ENCODE data around the gene ZBTB33.

ZBTB33 gene

DNA sequence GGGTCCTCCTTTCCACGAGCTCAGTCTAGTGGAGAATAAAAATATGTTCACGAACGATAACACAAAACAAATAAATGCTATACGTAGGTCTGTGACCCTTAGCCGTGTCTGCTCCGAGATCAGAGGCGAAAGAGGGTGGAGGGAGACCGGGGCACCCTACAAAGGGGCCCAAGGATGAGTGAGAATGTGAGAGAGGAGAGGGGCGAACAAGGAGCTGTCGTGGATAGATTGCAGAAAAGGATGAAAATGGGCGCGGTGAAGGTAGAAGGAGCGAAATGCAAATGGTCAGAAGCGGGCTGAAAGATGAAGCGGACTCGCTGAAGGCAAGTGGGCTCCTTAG lies 6.2 kb upstream of the ZBTB33 start:
- no peak for DNase-seq (ENCODE audit: low read depth)
- TF ChIP-seq, protein P1, sequence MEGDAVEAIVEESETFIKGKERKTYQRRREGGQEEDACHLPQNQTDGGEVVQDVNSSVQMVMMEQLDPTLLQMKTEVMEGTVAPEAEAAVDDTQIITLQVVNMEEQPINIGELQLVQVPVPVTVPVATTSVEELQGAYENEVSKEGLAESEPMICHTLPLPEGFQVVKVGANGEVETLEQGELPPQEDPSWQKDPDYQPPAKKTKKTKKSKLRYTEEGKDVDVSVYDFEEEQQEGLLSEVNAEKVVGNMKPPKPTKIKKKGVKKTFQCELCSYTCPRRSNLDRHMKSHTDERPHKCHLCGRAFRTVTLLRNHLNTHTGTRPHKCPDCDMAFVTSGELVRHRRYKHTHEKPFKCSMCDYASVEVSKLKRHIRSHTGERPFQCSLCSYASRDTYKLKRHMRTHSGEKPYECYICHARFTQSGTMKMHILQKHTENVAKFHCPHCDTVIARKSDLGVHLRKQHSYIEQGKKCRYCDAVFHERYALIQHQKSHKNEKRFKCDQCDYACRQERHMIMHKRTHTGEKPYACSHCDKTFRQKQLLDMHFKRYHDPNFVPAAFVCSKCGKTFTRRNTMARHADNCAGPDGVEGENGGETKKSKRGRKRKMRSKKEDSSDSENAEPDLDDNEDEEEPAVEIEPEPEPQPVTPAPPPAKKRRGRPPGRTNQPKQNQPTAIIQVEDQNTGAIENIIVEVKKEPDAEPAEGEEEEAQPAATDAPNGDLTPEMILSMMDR (IDR thresholded peaks at IDR 0.05; ENCODE audit: insufficient read depth, low read depth, low read length, missing control alignments) = no peak
- peak overlapping the region; percentile 85 for H3K4me3 ChIP-seq (ENCODE audit: low read depth, low read length)

GRCh38 chrX:120244735-120245498 lies 5.7 kb upstream of the ZBTB33 start:
- peak overlapping the region; percentile 85 for H3K4me3 ChIP-seq (ENCODE audit: low read depth, low read length)
- TF ChIP-seq, protein P1 (IDR thresholded peaks at IDR 0.05; ENCODE audit: insufficient read depth, low read depth, low read length, missing control alignments) = no peak
- DNase-seq (ENCODE audit: low read depth) = peak; percentile 83

DNA sequence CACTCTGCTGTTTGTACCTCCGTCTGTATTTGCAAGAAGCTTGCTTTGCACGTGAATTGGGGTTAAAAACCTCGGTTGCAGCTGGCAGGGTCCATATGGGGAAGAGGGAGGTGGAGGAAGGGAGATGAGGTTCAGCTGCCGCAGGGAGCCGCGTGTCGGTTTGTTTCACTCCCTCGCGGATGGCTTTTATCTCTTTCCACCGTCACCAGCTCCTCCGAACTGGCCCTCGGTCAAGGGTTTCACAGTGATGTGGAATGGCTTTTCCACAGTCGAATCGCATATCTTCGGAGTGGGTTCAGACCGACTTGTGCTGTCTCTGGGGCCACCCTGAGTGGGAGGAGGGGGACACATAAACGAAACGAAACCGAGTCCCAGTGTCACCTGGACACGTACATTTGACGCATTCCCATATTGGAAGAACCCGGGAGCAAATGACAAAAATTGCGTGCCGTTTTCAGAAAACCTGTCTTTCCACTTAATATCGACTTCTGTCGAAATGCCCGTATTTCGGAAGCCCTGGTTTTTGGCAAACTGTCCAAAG lies 929 bp downstream of the ZBTB33 start:
- H3K4me3 ChIP-seq (ENCODE audit: low read depth, low read length) = peak overlapping the region; percentile 87
- TF ChIP-seq, protein P1 (IDR thresholded peaks at IDR 0.05; ENCODE audit: insufficient read depth, low read depth, low read length, missing control alignments) = no peak
- DNase-seq (ENCODE audit: low read depth) = peak; percentile 40

DNA sequence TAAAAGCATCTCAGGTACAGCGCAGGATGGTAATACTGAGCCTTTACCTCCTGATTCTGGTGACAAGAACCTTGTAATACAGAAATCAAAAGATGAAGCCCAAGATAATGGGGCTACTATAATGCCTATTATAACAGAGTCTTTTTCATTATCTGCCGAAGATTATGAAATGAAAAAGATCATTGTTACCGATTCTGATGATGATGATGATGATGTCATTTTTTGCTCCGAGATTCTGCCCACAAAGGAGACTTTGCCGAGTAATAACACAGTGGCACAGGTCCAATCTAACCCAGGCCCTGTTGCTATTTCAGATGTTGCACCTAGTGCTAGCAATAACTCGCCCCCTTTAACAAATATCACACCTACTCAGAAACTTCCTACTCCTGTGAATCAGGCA lies 3.2 kb downstream of the ZBTB33 start:
- TF ChIP-seq, protein P1 (IDR thresholded peaks at IDR 0.05; ENCODE audit: insufficient read depth, low read depth, low read length, missing control alignments) = no peak
- no peak for DNase-seq (ENCODE audit: low read depth)
- H3K4me3 ChIP-seq (ENCODE audit: low read depth, low read length) = no peak overlapping the region

GRCh38 chrX:120260369-120260768 lies 9.8 kb downstream of the ZBTB33 start:
- TF ChIP-seq, protein P1 (IDR thresholded peaks at IDR 0.05; ENCODE audit: insufficient read depth, low read depth, low read length, missing control alignments) = no peak
- no peak for DNase-seq (ENCODE audit: low read depth)
- H3K4me3 ChIP-seq (ENCODE audit: low read depth, low read length) = no peak overlapping the region

DNA sequence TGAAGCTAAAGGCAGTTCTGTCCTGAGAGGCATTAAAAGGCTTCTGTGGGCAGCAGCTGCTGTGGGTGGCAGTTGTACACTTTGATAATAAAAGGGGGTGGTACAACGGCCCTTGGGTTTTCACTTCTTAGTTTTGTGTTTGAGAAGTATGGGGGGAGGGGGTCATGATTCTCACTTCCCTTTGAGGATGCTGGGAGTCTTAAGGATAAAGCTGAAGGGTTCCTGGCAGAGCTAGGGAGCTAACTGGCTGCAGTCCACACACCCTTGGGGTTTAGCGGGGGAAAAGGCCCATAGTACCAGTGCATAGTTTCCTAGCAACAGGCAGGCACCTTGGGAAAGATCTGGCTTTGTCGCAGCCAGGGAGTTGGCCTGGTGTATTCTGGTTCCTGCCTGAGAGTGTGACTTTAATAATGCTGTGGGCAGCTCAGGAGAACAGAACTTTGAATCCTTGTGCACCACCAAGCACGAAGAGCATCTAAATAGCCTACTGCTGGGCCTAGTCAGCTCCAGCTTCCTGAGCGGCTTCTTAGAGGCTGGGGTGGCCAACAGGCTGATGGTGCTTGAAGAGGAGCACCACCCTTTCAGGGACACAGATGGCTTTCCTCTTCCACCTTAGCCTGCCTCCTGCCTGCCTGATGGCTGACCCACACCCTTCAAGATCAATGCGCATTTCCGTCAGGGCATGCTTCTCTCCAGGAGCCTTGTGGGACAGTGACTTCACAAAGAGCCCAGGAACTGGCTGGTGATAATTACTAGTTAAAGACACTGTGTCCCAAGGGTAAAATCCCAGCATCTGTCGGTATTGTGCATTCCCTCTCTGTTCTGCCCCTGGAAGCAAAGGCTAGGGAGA lies 12.5 kb downstream of the ZBTB33 start:
- peak; percentile 11 for DNase-seq (ENCODE audit: low read depth)
- TF ChIP-seq, protein P1 (IDR thresholded peaks at IDR 0.05; ENCODE audit: insufficient read depth, low read depth, low read length, missing control alignments) = no peak
- no peak overlapping the region for H3K4me3 ChIP-seq (ENCODE audit: low read depth, low read length)

Measured in GM12865 (cell line).